ENCODE data around the gene SYNGR3. TPM values are rescaled to one million over a fixed set of nuclear protein-coding genes. Genes with fewer than 3 reads are reported as not detected.

Gene SYNGR3
- total and polyA plus RNA-seq, 2 of the 13 experiments (the other 11 are each of a cell fraction or from before 2014, with no cell fraction given): 0.97 to 5.7 TPM

DNA sequence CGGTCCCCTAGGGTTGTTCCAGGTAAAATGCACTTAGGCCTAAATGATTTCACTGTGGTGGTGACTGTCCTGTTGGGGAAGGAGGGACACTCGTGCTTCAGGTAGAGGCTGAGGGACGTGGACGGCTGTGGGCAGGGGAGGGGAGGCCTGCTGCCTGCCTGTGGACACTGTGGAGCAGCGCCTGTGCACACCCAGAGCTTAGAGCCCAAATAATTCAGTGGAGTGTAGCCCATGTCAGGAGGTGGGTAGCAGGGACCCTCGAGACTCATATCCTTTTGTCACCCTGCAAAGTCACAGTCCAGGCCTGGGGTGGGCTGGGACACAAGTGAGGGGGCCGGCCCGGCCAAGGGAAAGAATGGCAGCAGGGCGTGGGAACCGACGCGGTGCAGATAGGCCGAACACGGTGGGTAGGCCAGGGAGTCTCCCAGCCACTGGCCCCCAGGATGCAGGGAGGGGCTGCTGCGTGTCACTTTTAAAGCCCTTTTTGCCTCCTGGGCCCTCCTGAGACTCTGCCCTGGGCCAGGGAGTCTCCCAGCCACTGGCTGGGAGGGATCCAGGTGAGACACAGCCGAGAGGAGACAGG lies 36.2 kb downstream of the SYNGR3 start (continued):
- TF ChIP-seq, protein P1, sequence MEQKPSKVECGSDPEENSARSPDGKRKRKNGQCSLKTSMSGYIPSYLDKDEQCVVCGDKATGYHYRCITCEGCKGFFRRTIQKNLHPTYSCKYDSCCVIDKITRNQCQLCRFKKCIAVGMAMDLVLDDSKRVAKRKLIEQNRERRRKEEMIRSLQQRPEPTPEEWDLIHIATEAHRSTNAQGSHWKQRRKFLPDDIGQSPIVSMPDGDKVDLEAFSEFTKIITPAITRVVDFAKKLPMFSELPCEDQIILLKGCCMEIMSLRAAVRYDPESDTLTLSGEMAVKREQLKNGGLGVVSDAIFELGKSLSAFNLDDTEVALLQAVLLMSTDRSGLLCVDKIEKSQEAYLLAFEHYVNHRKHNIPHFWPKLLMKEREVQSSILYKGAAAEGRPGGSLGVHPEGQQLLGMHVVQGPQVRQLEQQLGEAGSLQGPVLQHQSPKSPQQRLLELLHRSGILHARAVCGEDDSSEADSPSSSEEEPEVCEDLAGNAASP (CRISPR knock-in tag; IDR thresholded peaks at IDR 0.05; ENCODE audit: borderline replicate concordance): no peak
- TF ChIP-seq PAWR (CRISPR knock-in tag; IDR thresholded peaks at IDR 0.05; ENCODE audit: borderline replicate concordance): no peak
- TF ChIP-seq, protein P2, sequence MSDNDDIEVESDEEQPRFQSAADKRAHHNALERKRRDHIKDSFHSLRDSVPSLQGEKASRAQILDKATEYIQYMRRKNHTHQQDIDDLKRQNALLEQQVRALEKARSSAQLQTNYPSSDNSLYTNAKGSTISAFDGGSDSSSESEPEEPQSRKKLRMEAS (IDR thresholded peaks at IDR 0.05): 0 out of 2 replicates have a peak, but pooled peaks have one; percentile 19
- TF ChIP-seq AGO1 (IDR thresholded peaks at IDR 0.05; ENCODE audit: low read depth, low read length, poor library complexity, severe bottlenecking): no peak
- TF ChIP-seq ZNF644 (CRISPR knock-in tag; IDR thresholded peaks at IDR 0.05; ENCODE audit: low read depth): no peak
- 0 out of 2 replicates have a peak, but pooled peaks have one; percentile 37 for TF ChIP-seq ZNF563 (CRISPR knock-in tag; IDR thresholded peaks at IDR 0.05)
- peak; percentile 85 for TF ChIP-seq SRSF1 (optimal IDR thresholded peaks at IDR 0.05; ENCODE audit: low read depth, low read length)
- TF ChIP-seq, protein P3, sequence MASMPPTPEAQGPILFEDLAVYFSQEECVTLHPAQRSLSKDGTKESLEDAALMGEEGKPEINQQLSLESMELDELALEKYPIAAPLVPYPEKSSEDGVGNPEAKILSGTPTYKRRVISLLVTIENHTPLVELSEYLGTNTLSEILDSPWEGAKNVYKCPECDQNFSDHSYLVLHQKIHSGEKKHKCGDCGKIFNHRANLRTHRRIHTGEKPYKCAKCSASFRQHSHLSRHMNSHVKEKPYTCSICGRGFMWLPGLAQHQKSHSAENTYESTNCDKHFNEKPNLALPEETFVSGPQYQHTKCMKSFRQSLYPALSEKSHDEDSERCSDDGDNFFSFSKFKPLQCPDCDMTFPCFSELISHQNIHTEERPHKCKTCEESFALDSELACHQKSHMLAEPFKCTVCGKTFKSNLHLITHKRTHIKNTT (CRISPR knock-in tag; IDR thresholded peaks at IDR 0.05): no peak
- no peak for TF ChIP-seq SMYD3 (CRISPR knock-in tag; IDR thresholded peaks at IDR 0.05)
- TF ChIP-seq, protein P4, sequence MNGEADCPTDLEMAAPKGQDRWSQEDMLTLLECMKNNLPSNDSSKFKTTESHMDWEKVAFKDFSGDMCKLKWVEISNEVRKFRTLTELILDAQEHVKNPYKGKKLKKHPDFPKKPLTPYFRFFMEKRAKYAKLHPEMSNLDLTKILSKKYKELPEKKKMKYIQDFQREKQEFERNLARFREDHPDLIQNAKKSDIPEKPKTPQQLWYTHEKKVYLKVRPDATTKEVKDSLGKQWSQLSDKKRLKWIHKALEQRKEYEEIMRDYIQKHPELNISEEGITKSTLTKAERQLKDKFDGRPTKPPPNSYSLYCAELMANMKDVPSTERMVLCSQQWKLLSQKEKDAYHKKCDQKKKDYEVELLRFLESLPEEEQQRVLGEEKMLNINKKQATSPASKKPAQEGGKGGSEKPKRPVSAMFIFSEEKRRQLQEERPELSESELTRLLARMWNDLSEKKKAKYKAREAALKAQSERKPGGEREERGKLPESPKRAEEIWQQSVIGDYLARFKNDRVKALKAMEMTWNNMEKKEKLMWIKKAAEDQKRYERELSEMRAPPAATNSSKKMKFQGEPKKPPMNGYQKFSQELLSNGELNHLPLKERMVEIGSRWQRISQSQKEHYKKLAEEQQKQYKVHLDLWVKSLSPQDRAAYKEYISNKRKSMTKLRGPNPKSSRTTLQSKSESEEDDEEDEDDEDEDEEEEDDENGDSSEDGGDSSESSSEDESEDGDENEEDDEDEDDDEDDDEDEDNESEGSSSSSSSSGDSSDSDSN (CRISPR knock-in tag; IDR thresholded peaks at IDR 0.05): peak; percentile 50
- peak; percentile 57 for TF ChIP-seq ZFX (CRISPR knock-in tag; IDR thresholded peaks at IDR 0.05; ENCODE audit: low read depth)
- TF ChIP-seq, protein P5, sequence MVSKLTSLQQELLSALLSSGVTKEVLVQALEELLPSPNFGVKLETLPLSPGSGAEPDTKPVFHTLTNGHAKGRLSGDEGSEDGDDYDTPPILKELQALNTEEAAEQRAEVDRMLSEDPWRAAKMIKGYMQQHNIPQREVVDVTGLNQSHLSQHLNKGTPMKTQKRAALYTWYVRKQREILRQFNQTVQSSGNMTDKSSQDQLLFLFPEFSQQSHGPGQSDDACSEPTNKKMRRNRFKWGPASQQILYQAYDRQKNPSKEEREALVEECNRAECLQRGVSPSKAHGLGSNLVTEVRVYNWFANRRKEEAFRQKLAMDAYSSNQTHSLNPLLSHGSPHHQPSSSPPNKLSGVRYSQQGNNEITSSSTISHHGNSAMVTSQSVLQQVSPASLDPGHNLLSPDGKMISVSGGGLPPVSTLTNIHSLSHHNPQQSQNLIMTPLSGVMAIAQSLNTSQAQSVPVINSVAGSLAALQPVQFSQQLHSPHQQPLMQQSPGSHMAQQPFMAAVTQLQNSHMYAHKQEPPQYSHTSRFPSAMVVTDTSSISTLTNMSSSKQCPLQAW (CRISPR knock-in tag; IDR thresholded peaks at IDR 0.05): no peak
- TF ChIP-seq, protein P6, sequence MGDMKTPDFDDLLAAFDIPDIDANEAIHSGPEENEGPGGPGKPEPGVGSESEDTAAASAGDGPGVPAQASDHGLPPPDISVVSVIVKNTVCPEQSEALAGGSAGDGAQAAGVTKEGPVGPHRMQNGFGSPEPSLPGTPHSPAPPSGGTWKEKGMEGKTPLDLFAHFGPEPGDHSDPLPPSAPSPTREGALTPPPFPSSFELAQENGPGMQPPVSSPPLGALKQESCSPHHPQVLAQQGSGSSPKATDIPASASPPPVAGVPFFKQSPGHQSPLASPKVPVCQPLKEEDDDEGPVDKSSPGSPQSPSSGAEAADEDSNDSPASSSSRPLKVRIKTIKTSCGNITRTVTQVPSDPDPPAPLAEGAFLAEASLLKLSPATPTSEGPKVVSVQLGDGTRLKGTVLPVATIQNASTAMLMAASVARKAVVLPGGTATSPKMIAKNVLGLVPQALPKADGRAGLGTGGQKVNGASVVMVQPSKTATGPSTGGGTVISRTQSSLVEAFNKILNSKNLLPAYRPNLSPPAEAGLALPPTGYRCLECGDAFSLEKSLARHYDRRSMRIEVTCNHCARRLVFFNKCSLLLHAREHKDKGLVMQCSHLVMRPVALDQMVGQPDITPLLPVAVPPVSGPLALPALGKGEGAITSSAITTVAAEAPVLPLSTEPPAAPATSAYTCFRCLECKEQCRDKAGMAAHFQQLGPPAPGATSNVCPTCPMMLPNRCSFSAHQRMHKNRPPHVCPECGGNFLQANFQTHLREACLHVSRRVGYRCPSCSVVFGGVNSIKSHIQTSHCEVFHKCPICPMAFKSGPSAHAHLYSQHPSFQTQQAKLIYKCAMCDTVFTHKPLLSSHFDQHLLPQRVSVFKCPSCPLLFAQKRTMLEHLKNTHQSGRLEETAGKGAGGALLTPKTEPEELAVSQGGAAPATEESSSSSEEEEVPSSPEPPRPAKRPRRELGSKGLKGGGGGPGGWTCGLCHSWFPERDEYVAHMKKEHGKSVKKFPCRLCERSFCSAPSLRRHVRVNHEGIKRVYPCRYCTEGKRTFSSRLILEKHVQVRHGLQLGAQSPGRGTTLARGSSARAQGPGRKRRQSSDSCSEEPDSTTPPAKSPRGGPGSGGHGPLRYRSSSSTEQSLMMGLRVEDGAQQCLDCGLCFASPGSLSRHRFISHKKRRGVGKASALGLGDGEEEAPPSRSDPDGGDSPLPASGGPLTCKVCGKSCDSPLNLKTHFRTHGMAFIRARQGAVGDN (CRISPR knock-in tag; IDR thresholded peaks at IDR 0.05): peak; percentile 30; the same call in 1 of the 2 replicates
- TF ChIP-seq KLF13 (CRISPR knock-in tag; IDR thresholded peaks at IDR 0.05): no peak
- no peak for TF ChIP-seq HDAC2 (CRISPR knock-in tag; IDR thresholded peaks at IDR 0.05)

All from HepG2 (cell line).